GM12891 (cell line): ENCODE results near the gene CARD11.

Experiments
- POLR2A ChIP-seq: IDR thresholded peaks from 2 replicates; pipeline ENCODE4 v1.6.1; 2011; ENCODE audit warnings: low read depth, low read length, control low read depth
- POLR2AphosphoS5 ChIP-seq: IDR thresholded peaks from 2 replicates; pipeline ENCODE4 v1.6.1; 2011; ENCODE audit warnings: low read depth, low read length, control low read depth

- TF ChIP-seq POLR2A = no peak
- TF ChIP-seq POLR2AphosphoS5 = no peak
Observed at GRCh38 chr7:3068530-3068929, 24.9 kb upstream of the CARD11 start.
